HCEC 1CT (cell line): Measurements from ENCODE around the gene ABCF3.
"Not testable (repeated sequence)": the region's sequence is repeated elsewhere in the genome, so short reads cannot be mapped to it uniquely, and the experiment has no call there.

Experiments used
- DNase-seq: peaks from one replicate; pipeline ENCODE4 v3.0.0-alpha.2; 2017

The ABCF3 gene, protein sequence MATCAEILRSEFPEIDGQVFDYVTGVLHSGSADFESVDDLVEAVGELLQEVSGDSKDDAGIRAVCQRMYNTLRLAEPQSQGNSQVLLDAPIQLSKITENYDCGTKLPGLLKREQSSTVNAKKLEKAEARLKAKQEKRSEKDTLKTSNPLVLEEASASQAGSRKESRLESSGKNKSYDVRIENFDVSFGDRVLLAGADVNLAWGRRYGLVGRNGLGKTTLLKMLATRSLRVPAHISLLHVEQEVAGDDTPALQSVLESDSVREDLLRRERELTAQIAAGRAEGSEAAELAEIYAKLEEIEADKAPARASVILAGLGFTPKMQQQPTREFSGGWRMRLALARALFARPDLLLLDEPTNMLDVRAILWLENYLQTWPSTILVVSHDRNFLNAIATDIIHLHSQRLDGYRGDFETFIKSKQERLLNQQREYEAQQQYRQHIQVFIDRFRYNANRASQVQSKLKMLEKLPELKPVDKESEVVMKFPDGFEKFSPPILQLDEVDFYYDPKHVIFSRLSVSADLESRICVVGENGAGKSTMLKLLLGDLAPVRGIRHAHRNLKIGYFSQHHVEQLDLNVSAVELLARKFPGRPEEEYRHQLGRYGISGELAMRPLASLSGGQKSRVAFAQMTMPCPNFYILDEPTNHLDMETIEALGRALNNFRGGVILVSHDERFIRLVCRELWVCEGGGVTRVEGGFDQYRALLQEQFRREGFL

DNA sequence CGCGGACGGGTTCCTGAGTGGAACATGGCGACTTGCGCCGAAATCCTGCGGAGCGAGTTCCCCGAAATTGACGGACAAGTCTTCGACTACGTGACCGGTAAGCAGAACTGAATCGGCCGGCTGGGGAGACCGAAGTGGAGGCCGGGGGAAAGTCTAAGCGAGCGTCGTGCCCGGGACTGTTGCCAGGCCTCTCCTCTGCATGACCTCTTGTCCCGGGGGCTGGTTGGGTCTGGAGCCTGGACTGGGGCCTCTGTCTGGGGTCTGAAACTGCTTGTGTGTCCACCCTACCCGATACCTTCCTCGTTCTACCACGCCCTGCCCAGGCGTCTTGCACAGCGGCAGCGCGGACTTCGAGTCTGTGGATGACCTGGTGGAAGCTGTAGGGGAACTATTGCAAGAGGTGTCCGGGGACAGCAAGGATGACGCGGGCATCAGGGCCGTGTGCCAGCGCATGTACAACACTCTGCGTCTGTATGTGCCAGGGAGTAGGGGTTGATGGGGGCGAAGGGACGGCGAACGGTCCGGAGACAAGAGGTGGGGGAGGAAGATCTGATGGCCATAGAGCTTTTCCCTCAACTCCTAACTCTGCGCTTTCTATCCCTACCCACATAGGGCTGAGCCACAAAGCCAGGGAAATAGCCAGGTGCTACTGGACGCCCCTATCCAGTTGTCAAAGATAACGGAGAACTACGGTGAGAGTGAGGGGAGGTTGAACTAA is at the start of gene ABCF3:
Gene ABCF3, plus strand, starts transcription at position 16 of the 718 bp plus-strand sequence. Its CDS starts 9 bp downstream, at position 25.
- DNase-seq: peak; percentile 37

DNA sequence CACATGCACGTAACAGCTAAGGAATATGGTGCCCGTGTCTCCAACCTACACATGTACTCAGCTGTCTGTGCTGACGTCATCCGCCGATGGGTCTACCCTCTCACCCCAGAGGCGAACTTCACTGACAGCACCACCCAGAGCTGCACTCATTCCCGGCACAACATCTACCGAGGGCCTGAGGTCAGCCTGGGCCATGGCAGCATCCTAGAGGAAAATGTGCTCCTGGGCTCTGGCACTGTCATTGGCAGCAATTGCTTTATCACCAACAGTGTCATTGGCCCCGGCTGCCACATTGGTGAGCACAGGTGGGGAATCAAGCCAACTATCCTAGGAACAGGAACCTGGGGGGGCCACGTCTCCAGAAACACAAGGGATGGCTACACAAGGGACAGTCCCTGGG is 45.6 kb upstream of the ABCF3 start:
- no peak for DNase-seq

DNA sequence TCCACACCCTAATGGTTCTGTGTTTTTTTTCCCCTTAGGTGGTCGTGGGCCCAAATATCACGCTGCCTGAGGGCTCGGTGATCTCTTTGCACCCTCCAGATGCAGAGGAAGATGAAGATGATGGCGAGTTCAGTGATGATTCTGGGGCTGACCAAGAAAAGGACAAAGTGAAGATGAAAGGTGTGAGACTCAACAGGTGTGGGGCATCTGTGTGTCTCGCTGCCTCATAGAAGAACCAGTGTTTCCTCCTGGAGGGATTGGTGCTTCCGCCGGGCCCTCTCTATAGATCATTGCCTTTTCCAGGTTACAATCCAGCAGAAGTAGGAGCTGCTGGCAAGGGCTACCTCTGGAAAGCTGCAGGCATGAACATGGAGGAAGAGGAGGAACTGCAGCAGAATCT is 43.8 kb upstream of the ABCF3 start:
- no peak for DNase-seq

DNA sequence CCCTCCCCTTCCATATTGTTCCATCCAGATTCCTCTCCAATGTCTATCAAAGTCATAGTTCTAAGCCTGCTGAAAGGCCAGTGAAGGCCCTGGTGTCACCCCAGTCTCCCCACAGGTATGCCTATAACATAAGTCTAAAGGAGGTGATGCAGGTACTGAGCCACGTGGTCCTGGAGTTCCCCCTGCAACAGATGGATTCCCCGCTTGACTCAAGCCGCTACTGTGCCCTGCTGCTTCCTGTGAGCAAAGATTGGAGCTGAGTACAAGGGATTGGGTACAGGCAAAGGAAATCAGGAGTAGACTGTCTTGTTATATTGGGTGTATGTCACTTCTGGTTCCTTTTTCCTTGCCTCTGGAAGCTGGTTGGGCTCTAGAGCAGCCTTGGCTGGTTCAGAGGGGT is 42.7 kb upstream of the ABCF3 start:
- no peak for DNase-seq

DNA sequence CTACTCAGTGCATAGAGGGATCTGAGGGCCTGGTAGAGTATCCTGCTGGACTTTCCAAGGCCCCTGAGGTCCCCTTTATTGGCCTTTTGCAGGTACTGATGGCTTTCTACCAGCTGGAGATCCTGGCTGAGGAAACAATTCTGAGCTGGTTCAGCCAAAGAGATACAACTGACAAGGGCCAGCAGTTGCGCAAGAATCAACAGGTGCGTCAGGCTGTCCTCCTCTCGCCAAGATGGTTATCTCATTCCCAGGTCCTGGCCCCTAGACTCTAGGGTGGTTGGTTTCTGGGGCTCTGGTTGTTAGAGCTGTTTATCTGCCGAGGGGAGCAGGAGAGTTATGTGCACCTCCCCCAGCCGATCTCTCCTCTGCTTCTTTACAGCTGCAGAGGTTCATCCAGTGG is 41.5 kb upstream of the ABCF3 start:
- no peak for DNase-seq

DNA sequence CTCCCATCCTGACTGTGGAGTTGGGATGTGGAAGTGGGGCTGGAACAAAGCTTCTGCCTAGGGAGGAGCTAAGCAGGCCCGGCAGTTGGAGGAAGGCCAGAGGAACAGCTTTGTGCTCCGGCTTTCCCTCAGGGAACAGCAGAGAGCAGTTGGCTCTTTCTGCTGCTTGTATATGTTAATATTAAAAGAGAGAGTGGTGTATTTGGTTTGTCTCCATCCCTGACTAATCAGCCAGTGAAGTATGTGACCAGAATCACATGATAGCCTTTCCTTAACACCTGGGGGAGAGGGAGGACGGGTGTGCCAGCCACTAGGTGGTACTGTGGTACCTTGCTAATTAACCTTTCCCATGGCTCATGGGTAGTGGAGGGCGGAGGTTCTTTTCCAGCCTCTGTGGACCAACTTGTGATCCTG is 40.9 kb upstream of the ABCF3 start:
- peak; percentile 35 for DNase-seq

DNA sequence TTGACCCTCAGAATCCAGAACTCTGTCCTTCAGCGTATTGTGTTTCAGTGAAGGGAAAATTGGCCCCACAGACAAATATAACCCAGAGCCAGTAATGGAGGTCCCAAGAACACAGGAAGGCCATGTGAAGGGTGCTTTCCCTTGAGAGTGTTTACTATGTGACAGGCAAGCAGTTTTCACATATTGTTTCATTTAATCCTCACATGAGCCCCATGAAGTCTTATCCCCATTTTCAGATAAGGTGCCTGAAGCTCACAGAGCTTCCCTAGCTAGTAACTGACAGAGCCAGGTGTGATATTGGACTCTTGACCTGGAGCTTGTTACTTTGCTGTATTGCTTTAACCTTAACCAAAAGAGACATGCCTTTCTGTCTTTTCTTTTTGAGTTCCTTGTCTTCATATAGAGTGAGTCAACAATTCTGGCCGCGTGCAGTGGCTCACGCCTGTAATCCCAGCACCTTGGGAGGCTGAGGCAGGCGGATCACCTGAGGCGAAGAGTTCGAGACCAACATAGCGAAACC is 40.2 kb upstream of the ABCF3 start:
- DNase-seq: no peak

DNA sequence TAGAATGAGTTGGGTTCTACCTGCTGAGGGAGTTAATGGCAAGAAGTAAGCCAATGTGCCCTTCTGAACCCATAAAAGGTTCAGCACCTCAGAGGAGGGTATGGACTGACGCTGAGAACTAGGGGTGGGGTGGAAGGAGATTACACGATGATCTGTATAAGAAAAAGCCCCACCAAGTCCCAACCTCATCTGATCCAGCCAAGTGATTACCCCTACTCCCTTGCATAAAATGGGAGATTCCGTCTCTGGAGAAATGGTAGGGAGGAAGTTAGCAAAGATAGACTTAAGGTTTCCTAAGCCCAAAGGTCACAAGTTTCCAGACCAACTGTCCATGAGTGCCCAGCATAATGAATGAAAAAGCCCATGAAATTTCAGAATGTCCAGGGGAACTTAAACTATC is 37.9 kb upstream of the ABCF3 start:
- no peak for DNase-seq

DNA sequence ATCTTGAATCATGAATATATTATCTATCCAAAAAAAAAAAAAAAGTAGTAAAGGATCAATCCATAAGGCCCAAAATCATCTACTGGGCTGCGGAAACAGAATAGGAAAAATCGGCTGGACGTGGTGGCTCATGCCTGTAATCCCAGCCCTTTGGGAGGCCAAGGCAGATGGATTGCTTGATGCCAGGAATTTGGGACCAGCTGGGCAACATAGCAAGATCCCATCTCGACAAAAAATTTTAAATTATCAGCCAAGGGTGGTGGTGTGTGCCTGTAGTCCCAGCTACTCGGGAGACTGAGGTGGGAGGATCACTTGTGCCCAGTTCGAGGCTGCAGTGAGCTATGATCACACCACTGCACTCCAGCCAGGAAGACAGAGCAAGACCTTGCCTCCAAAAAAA is 36.9 kb upstream of the ABCF3 start:
- no peak for DNase-seq

DNA sequence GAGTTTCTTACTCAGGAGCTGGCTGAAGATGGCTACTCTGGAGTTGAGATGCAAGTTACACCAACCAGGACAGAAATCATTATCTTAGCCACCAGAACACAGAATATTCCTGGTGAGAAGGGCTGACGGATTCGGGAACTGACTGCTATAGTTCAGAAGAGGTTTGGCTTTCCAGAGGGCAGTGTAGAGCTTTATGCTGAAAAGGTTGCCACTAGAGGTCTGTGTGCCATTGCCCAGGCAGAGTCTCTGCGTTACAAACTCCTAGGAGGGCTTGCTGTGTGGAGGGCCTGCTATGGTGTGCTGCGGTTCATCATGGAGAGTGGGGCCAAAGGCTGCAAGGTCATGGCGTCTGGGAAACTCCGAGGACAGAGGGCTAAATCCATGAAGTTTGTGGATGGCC is 36.2 kb upstream of the ABCF3 start:
- DNase-seq: not testable (repeated sequence)

DNA sequence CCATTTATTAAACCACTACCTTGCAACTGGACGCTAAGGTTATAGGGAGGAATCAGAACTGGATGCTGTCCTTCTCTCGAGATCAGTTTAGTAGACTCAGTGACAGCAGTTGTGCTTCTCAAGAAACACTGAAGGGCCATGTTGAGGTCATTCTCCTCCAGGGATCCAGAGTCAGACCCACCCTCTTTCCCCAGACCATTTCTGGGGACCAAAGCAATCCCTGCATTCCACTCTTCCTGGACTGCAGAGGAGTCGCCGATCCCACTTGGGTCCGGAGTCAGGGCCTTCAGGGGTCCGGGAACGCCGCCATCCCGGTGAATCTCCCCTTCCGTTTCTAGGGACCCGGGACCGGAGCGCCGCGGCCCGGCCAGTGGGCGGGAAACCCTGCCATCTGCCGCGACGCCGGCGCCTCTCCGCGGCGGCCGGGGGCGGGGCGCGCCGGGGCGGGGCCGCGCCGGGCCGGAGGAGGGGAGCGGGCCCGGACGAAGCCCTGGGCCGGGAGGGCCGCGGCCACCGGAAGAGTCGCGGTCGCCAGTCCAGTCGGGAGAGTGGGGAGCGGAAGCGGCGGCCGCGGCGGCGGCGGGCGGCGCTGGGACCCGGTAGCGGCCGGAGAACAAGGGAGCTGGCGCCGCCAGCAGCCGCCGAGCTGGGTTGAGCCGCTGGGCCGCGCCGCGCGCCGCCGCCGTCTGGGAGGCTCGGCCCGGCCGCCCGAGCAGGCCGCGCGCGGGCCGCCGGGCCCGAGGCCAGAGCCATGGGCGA is 30.9 kb upstream of the ABCF3 start, which contains the start of gene DVL3:
Gene DVL3, plus strand, starts transcription at position 493 of the 759 bp plus-strand sequence. Its CDS starts 259 bp downstream, at position 752.
- DNase-seq: peak; percentile 68

DNA sequence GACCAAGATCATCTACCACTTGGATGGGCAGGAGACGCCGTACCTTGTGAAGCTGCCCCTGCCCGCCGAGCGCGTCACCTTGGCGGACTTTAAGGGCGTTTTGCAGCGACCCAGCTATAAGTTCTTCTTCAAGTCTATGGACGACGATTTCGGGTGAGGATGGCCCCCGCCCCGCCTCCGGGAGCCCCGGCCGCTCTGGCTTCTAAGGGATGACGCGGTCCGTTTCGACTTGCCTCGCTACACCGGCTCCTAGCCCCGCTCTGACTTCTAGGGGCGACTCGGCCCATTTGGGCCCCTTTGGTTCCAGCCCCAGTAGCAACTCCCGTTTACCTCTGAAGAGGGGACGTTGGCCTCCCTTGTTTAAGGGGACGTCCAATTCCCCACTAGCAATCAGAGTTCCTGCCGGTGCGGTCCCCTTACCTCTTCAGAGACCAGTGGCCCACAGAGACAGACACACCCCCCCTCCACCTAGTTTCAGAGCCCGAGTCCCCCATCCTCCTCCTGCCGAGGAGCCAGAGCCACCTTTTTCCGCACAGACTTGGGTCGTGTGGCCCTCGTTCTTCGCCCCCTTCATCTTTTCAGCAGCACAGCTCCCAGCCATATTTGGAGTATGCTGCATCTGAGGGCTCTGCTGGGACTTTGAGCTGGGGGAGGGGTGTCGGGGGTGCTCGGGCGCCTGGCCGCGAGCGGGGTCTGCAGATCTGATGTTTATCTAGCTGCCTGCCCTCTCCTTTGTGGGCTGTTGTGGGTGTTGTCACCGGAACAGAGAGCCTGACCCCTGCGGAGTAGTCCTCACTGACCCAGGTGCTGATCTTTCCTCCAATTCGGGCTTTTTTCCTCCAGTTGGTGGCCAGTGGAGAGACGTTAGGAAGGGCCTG is 30.1 kb upstream of the ABCF3 start:
- DNase-seq: peak; percentile 40

DNA sequence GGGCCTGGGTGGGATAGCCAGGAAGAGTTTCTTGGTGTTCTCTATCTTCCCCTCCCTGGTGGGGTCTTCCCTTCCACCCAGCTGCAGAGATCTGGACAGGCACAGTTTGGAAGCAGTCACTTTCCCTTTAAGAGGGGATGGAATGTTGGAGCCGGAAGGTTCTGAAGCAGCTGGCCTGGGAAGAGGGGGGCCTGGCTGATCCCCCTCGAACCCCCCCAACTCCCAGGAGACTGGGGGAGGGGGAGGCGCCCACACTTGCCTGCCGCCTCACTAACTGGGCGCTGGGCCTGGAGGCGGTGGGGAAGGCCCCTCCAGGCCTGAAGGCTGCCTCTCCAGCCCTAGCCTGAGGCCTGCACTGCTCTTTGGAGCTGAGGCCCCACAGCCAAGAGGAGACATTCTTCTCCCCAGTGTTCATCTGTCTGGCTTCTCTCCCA is 29.5 kb upstream of the ABCF3 start:
- DNase-seq: peak; percentile 53

DNA sequence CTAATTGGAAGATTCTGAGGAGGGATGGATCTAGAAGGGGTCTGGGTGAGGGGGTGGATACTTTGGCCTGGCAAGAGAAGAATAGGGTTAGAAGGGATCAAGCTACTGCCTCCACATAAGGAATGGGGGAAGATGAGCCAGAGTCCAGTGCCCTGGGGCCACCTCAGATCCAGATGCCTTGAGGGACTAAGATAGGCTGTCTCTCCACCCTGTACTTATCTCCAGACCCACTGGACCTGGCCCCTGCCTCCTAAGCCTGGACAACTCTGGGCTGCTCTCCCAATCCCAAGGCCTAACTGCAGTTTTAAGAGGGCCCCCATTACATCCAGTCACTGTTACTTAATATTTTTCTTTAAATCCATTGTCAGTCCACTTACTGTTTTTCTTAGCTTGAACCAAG is 28.8 kb upstream of the ABCF3 start:
- no peak for DNase-seq

DNA sequence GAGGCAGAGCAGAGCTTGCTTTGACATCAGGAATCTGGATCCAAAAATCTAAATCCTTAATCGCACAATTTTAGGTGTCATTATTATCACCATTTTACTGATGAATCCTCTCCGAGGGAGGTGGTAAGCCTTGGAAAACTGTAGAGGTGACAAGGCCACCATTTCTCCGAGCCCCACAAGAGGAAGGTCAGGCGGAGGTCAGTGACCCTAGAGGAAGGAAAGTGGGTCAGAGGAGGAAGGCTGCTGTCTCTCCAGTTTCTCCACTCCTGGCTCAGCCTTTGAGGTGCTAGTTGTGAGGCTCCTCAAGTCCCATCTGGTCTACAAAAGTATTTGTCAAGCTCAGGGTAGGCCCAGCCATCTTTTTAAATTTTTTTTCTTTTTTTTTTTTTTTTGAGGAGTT is 27.6 kb upstream of the ABCF3 start:
- no peak for DNase-seq

DNA sequence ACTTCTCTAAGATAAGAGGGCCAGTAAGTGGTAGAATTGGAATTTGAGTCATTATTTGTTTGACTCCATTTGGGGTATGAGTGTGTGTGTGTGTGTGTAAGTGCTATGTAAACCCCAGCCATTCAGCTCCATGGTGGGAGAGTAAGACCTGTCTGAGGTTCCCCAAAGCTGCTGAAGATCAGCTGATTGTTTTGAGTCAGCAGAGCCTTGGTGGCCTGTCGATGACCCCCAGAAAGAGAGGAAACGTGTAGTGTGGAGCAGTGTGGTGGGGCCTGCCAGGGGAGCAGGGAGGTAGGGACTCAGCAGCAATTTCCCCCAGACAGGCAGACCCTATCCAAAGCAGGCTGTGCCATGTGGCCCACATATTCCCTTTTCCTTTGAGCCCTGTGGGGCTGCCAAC is 25.5 kb upstream of the ABCF3 start:
- DNase-seq: peak; percentile 46

DNA sequence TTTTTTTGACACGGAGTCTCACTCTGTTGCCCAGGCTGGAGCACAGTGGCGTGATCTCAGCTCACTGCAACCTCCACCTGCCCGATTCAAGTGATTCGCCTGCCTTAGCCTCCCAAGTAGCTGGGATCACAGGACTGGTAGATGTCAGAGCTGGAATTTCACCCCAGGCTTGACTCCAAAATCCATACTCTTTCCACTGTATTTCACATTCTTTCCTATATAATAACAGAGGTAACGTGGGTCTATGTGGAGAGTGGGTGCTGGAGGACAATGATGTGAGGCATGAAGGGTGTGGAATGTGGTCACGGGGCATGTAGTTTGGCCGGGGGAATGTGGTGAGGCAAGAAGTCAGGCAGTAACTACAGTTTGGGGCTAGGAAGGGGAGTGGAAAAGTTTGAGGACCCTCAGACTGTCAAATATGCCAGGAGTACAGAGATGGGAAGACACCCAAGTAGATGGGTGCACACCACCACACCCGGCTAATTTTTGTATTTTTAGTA is 23.4 kb upstream of the ABCF3 start:
- DNase-seq: not testable (repeated sequence)

DNA sequence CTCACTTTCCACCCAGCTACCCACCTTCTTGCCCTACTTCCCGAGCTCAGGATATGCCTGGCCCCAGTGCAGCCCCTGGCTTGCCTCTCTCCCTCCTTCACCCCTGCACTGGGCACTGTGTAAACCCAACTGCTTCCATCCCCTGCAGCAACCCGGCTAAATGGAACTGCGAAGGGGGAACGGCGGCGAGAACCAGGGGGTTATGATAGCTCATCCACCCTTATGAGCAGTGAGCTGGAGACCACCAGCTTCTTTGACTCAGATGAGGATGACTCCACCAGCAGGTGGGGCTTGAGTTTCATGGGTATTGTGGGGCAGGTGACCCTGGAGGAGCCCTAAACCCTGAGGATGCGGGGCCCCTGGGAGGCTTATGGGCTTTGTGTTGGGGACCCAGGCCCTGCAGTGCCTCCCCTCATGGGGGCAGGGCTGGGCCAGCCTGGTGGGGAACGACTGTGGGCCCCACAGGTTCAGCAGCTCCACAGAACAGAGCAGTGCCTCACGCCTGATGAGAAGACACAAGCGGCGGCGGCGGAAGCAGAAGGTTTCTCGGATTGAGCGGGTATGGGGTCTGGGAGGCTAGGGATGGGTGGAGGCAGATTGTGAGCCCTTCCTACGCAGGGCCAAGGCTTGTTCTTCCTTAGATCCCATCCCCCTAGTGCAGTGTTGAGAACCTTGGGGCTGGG is 21.2 kb upstream of the ABCF3 start:
- no peak for DNase-seq

DNA sequence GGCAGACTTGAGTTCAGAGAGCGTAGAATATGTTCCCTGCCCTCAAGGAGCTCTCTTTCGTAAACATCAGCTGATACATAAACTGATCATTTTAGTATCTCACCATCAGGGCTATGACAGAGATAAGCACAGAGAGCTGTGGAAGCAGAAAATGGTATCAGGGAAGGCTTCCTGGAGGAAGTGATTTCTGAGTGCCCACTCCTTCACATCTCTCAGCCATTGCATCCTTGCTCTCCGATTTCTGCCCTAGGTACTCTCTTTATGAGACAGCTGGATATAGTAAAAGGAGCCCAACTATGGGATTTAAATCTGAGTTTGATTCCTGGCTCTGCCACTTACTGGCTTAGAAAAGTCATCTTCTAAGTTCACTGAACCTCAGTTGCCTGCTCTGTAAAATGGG is 20.5 kb upstream of the ABCF3 start:
- no peak for DNase-seq

DNA sequence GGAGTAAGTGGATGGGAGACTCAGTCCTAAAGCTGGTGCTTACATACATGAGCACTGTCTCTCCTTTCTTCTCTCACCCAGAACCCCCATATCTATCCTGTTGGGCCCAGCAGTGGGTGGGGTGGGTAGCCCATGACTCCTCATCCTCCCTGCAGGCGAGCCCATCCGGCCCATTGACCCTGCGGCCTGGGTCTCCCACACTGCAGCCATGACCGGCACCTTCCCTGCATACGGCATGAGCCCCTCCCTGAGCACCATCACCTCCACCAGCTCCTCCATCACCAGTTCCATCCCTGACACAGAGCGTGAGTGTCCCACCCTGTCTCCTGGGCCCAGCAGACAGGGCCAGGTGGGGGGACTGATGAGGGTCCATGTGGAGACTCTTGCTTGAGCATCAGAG is 19.3 kb upstream of the ABCF3 start:
- DNase-seq: no peak

DNA sequence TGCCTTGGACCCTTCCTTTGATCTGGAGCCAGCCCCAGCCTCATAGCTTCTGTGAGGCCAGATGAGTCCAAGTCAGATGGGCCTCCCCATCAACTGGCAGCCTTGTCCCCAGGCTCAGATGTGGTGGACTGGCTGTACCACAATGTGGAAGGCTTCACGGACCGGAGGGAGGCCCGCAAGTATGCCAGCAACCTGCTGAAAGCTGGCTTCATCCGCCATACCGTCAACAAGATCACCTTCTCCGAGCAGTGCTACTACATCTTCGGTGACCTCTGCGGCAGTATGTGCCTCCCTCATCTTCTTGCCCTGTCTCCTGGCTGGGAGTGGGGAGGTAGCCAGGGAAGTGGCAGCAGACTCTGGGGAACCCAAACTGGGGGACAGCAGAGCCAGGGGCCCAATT is 18.2 kb upstream of the ABCF3 start:
- no peak for DNase-seq
